K562 (cell line): ENCODE measurements around the gene SCN5A. TPM values are rescaled to one million over a fixed set of nuclear protein-coding genes. Genes with fewer than 3 reads are reported as not detected.

Experiments
- ATAC-seq: fragments of 200-7000 bp; cut with Tn5 transposase; 3 replicates; pipeline ENCODE4 v1.9.1; 2020; ENCODE audit warnings: moderate library complexity
- BruUV-seq: library from RNA; stranded (reverse); fragments of 400-500 nt; replicated peaks from 2 replicates; lab custom pipeline; 2021; lab: Mats Ljungman, UMichigan
- CTCF ChIA-PET: fragments of 300-600 bp; formaldehyde crosslinking; extraction: SDS; loops from one replicate; lab custom pipeline; 2021; ENCODE audit warnings: low intra/inter-chr PET ratio; lab: Yijun Ruan, JAX
- POLR2A ChIA-PET: fragments of 300-600, 350-650 bp; sonication (Branson Sonifier 250); formaldehyde crosslinking; extraction: SDS; loops from one replicate; lab custom pipeline; 2021; ENCODE audit warnings: antibody characterized with exemption, inconsistent platforms; lab: Yijun Ruan, JAX
- DNase-seq, 4 experiments: peaks; one replicate each; pipeline versions ENCODE4 v3.0.0 to v3.0.0-alpha.2; 2011 to 2018; ENCODE audit warnings: low spot score in 3 of 4, mixed read lengths in 3 of 4; ENCODE audit errors: extremely low read depth in 1 of 4
- FAIRE-seq: peaks from 2 replicates; lab custom pipeline; 2011; peaks lifted over from hg19 to GRCh38; lab: Jason Lieb, UNC
- H2AFZ ChIP-seq: 2 replicates; pipeline ENCODE4 v1.6.0; 2011; ENCODE audit warnings: low read depth, low read length, control low read depth, inconsistent platforms
- H3K27ac ChIP-seq: fragments of 200-600 bp; 3 replicates; pipeline ENCODE4 v1.8.0; 2011; ENCODE audit warnings: low read depth, mild to moderate bottlenecking, control low read depth, inconsistent platforms, low read length, moderate library complexity, mixed read lengths; ENCODE audit errors: extremely low read depth
- H3K27me3 ChIP-seq, 2 experiments: fragments of 300-600 bp in 1 of 2; 2 replicates in 1 of 2; 3 replicates in 1 of 2; pipeline versions ENCODE4 v1.6.0 to v1.8.0; 2011; ENCODE audit warnings: inconsistent platforms in 2 of 2, low read length in 2 of 2, mild to moderate bottlenecking in 1 of 2, mixed read lengths in 1 of 2, moderate library complexity in 1 of 2; ENCODE audit not compliant: control insufficient read depth in 2 of 2, insufficient read depth in 2 of 2
- H3K36me3 ChIP-seq: fragments of 300-600 bp; 3 replicates; pipeline ENCODE4 v1.8.0; 2011; ENCODE audit warnings: mild to moderate bottlenecking, low read length, inconsistent platforms; ENCODE audit not compliant: control insufficient read depth, insufficient read depth
- H3K4me1 ChIP-seq, 2 experiments: fragments of 200-600 bp in 1 of 2; replicated peaks in 1 of 2; 2 replicates in 1 of 2; 3 replicates in 1 of 2; pipeline versions ENCODE4 v1.5.1 to v1.8.0; 2011; ENCODE audit warnings: inconsistent platforms in 2 of 2, low read length in 2 of 2, mild to moderate bottlenecking in 1 of 2, mixed read lengths in 1 of 2, moderate library complexity in 1 of 2; ENCODE audit not compliant: control insufficient read depth in 2 of 2, insufficient read depth in 2 of 2
- H3K4me2 ChIP-seq: 2 replicates; pipeline ENCODE4 v1.6.1; 2011; ENCODE audit warnings: low read length, control low read depth, inconsistent platforms, mixed read lengths; ENCODE audit not compliant: insufficient read depth
- H3K4me3 ChIP-seq: fragments of 200-600 bp; sonication (generic), shearing (Covaris generic); 2 replicates; pipeline ENCODE4 v1.5.1; 2016; ENCODE audit warnings: control low read depth, inconsistent platforms
- H3K79me2 ChIP-seq: fragments of 200-600 bp; 3 replicates; pipeline ENCODE4 v1.8.0; 2011; ENCODE audit warnings: low read length, inconsistent platforms; ENCODE audit not compliant: control insufficient read depth, insufficient read depth
- H3K9ac ChIP-seq, 2 experiments: 2 replicates each; pipeline versions ENCODE4 v1.6.0 to v1.6.1; 2011; ENCODE audit warnings: low read depth in 2 of 2, low read length in 2 of 2, control low read depth in 1 of 2, inconsistent platforms in 1 of 2, mild to moderate bottlenecking in 1 of 2, mixed read lengths in 1 of 2; ENCODE audit not compliant: insufficient read depth in 1 of 2
- H3K9me1 ChIP-seq: one replicate; pipeline ENCODE4 v1.6.0; 2011; ENCODE audit warnings: inconsistent platforms, mild to moderate bottlenecking, low read length, moderate library complexity; ENCODE audit not compliant: control insufficient read depth, insufficient read depth
- H3K9me3 ChIP-seq: replicated peaks from 2 replicates; pipeline ENCODE4 v1.5.1; 2011; ENCODE audit warnings: low read depth, low read length, inconsistent platforms; ENCODE audit not compliant: control insufficient read depth, insufficient read depth
- H4K20me1 ChIP-seq: replicated peaks from 2 replicates; pipeline ENCODE4 v1.6.1; 2011; ENCODE audit warnings: low read length, inconsistent platforms, mixed read lengths; ENCODE audit not compliant: control insufficient read depth, insufficient read depth
- E2F1 ChIP-seq: sonication (generic); formaldehyde crosslinking; IDR thresholded peaks from 2 replicates; pipeline ENCODE4 v1.8.1; 2023; ENCODE audit warnings: mild to moderate bottlenecking, missing genetic modification reagents, moderate library complexity
- FOSL1 ChIP-seq: fragments of 200-800 bp; sonication (Bioruptor generic); conservative IDR thresholded peaks from 2 replicates; pipeline ENCODE4 v1.6.1; 2016; ENCODE audit warnings: missing genetic modification characterization, missing compliant biosample characterization
- HSF4 ChIP-seq: fragments of 250-450 bp; sonication (Bioruptor Pico); IDR thresholded peaks from 2 replicates; pipeline ENCODE4 v2.1.2; 2022; ENCODE audit warnings: mild to moderate bottlenecking, moderate library complexity, borderline replicate concordance
- WGBS: fragments of 100-300 bp; shearing (Covaris generic); methylation state at CpG from one replicate; pipeline ENCODE4 v1.1.6; 2016; ENCODE audit warnings: low coverage, mixed read lengths; ENCODE audit not compliant: insufficient coverage; ENCODE audit errors: missing lambda C conversion rate; 5-methylcytosine and 5-hydroxymethylcytosine counted together
- in situ Hi-C: fragments of 300-500 bp; cut with MboI; formaldehyde crosslinking; loops from 4 replicates; pipeline ENCODE4 v1.15.0; 2018; ENCODE audit warnings: inconsistent platforms, mixed read lengths
- intact Hi-C: fragments of 100-400 bp; cut with micrococcal nuclease; formaldehyde crosslinking; loops from 2 replicates; pipeline ENCODE4 v1.14.2; 2022
- polyA plus RNA-seq, 8 experiments: library from polyadenylated mRNA; depleted of rRNA in 4 of 8; stranded (reverse) in 5 of 8; unstranded in 3 of 8; fragments of >200 nt; fragmentation: Nextera tagmentation in 2 of 8; fragmentation: Illumina TruSeq in 1 of 8; extraction: Ambion mirVana in 2 of 8; extraction: Trizol in 1 of 8; gene quantifications; 2 replicates each; pipeline versions ENCODE4 v1.2.1 to v1.2.3, GENCODE V29; 2011 to 2014; ENCODE audit warnings: inconsistent platforms in 1 of 8, missing spikeins in 1 of 8
- total RNA-seq, 7 experiments: library from RNA; depleted of rRNA in 6 of 7; stranded (reverse); fragments of >200 nt in 6 of 7; fragmentation: Illumina TruSeq in 2 of 7; extraction: Trizol in 2 of 7; gene quantifications; 2 replicates each; pipeline versions ENCODE4 v1.2.1 to v1.2.3, GENCODE V29; 2011 to 2021; ENCODE audit warnings: low replicate concordance in 1 of 7

SCN5A gene
- total and polyA plus RNA-seq, 9 of the 15 experiments (the other 6 are each of a cell fraction or from before 2014, with no cell fraction given): 0.07 to 1.4 (median 0.21) TPM; not detected in 2

DNA sequence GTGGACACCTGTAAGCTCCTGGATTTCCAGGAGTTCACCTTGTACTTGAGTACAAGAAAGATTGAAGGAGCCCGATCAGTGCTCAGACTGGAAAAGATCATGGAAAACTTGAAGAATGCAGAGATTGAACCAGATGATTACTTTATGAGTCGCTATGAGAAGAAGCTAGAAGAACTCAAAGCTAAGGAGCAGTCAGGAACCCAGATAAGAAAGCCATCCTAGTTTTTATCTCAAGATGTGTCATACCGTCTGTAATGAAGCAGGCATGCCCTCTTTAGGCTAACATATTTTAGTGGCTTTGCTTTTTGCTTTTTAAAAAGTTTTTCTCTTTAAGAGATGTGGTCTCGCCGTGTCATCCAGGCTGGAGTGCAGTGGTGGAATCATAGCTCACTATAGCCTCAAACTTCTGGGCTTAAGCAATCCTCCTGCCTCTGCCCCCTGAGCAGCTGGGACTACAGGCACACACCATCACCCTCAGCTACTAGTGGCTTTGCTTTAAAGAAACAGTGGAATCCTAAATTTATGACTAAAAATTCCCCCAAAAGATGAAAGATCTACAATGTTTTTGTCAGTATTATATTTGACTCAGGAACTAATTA lies 125.2 kb downstream of the SCN5A start:
- no peak overlapping the region for H3K9ac ChIP-seq
- no peaks in the 10 kb centered on the region for H3K9me1 ChIP-seq
- in situ Hi-C loops (loop anchor here (10.0 kb wide), 1 partner anchor 131 kb away; no protein-coding TSS in a partner anchor), intact Hi-C loops (loop anchor here (5.0 to 10.0 kb wide), 2 partner anchors 318 to 481 kb away; no protein-coding TSS in a partner anchor)
- ChIA-PET POLR2A (interaction anchor here (1.0 to 1.1 kb wide), 2 partner anchors 14 to 32 kb away, joined by 4 read pairs; no protein-coding TSS in a partner anchor), CTCF (no interaction called here)
- no TSS peak for BruUV-seq
- ATAC-seq: no peak
- H3K4me1 ChIP-seq: no peaks in the 10 kb centered on the region
- peak; percentile 58; the same call in 1 of the 2 replicates for TF ChIP-seq FOSL1 (tag)
- no peak for TF ChIP-seq HSF4 (CRISPR knock-in tag)
- TF ChIP-seq E2F1 (CRISPR knock-in tag): no peak
- no peak overlapping the region for H2AFZ ChIP-seq
- H3K9me3 ChIP-seq: no peaks in the 10 kb centered on the region
- no peak for FAIRE-seq
- DNase-seq: no peak
- H3K27me3 ChIP-seq: no peaks in the 10 kb centered on the region
- no peak overlapping the region for H3K27ac ChIP-seq
- H3K79me2 ChIP-seq: no peaks in the 10 kb centered on the region
- H4K20me1 ChIP-seq: no peaks in the 10 kb centered on the region
- WGBS: 53% methylated on average over 5 of the region's 5 CpGs
- H3K36me3 ChIP-seq: peaks cover 17% of the 10 kb centered on the region; the same call in 2 of the 3 replicates
- H3K4me3 ChIP-seq: no peak overlapping the region
- no peak overlapping the region for H3K4me2 ChIP-seq
